Measurements from ENCODE around the gene MYBBP1A.

Gene MYBBP1A

DNA sequence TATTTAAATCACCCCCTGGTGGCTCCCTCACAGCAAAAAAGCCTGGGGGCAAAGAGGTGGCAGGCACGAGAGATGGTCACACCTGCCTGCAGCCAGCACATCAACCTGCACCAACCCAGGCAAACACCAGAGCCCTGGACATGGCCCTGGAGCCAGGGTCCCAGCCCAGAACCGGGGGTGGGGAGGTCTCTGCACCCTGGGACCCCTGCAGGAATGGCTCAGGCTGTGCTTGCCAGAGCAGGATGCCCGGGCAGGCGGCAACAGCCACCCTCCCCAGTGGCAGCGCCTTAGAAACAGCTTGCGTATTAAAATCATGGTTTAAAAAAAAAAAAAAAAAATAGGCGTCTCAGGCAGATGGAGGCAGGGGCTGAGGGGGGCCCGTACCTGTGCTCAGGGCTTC, 16.2 kb downstream of the MYBBP1A start:
- H3K4me1 Mint-ChIP-seq = no peaks in the 10 kb centered on the region
- no peak overlapping the region for H3K27ac Mint-ChIP-seq
- no peaks in the 10 kb centered on the region for H3K36me3 Mint-ChIP-seq
- H3K27me3 Mint-ChIP-seq = no peaks in the 10 kb centered on the region
- H3K4me3 Mint-ChIP-seq = no peak overlapping the region
- H3K9me3 Mint-ChIP-seq = no peaks in the 10 kb centered on the region

- Mint-ChIP-seq H3K27ac (no peak overlapping the region), H3K27me3 (no peaks in the 10 kb centered on the region), H3K4me3 (no peak overlapping the region), H3K36me3 (no peaks in the 10 kb centered on the region), H3K4me1 (no peaks in the 10 kb centered on the region), H3K9me3 (no peaks in the 10 kb centered on the region)
Measured at GRCh38 chr17:4538236-4539002, 16.8 kb downstream of the MYBBP1A start.

GRCh38 chr17:4537451-4538235, 17.5 kb downstream of the MYBBP1A start:
- H3K4me1 Mint-ChIP-seq = no peaks in the 10 kb centered on the region
- no peak overlapping the region for H3K27ac Mint-ChIP-seq
- H3K27me3 Mint-ChIP-seq = no peaks in the 10 kb centered on the region
- no peak overlapping the region for H3K4me3 Mint-ChIP-seq
- no peaks in the 10 kb centered on the region for H3K9me3 Mint-ChIP-seq
- H3K36me3 Mint-ChIP-seq = no peaks in the 10 kb centered on the region

DNA sequence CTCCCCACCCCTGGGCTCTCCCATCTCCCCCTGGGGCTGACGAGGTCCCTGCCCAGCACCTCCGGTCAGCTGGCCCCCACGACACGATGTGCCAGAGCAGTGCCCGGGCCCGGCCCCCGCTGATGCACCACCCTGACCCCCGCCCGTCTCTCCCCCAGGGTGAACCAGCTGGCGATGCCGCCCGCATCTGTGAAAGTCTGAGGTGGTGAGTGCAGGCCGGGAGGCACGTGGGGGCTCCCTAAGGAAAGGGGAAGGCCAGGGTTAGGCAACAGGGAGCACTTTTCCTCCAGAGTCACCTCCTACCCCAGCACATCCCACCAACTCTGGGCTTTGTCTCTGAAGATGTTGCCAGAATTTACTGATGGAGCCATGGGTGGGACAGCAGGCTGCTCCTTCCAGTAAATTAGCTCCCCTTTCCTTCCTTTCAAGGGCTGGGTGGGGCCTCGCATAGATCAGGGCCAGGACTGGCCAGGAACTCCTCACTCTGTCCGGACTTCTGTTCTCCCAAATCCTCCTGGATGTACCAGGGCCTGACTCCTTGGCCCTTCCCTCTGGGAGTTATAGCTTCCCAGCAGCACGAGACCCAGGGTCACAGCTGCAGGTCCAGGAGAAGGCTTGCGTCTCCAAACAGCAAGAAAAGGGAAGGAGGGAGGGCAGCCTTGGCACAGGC, 18.3 kb downstream of the MYBBP1A start:
- no peak overlapping the region for H3K27ac Mint-ChIP-seq

GRCh38 chr17:4536259-4536741, 18.9 kb downstream of the MYBBP1A start:
- Mint-ChIP-seq H3K9me3 (no peaks in the 10 kb centered on the region), H3K27ac (no peak overlapping the region), H3K4me1 (no peaks in the 10 kb centered on the region), H3K4me3 (no peak overlapping the region), H3K36me3 (no peaks in the 10 kb centered on the region), H3K27me3 (no peaks in the 10 kb centered on the region)

More for the DNA sequence above, 18.3 kb downstream of the MYBBP1A start:
- Mint-ChIP-seq H3K36me3 (no peaks in the 10 kb centered on the region), H3K27me3 (no peaks in the 10 kb centered on the region), H3K4me1 (no peaks in the 10 kb centered on the region), H3K9me3 (no peaks in the 10 kb centered on the region), H3K4me3 (no peak overlapping the region)

GRCh38 chr17:4535667-4536258, 19.4 kb downstream of the MYBBP1A start:
- Mint-ChIP-seq H3K27me3 (no peaks in the 10 kb centered on the region), H3K4me3 (no peak overlapping the region)

DNA sequence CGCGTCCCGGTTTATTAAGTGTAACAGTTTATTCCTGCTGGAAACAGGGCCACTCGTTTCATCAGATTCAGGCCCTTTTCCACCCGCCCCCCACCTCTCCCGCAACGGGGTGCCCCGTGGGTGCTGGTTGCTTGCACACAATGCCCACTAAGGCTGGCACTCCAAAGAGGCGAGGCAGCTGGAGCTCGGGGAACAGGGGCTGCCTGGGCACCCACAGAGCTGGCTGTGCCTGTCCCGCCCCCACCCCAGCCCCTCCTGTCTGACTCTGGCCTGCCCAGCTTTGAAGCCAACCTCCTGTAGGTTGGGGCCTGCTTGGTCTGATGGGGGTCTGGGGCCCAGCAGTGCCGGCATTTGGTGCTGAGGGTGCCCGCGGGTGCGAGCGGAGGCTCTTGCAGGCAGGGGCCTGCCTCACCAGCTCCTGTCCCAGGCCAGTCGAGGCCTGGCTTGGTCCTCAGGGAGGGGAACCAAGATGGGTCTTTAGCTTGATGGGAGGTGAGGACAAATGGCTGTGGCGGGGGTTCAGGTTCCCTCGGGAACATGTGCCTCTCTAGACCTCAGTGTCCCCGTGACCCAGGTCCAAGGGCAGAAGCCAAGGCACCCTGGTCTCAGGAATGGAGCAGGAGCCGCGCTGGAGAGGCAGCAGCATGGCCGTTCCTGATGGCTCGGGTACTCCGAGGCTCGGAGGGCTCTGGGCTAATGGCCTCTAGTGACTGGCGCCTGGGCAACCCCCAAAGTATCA, 20.1 kb downstream of the MYBBP1A start:
- Mint-ChIP-seq H3K9me3 (no peaks in the 10 kb centered on the region), H3K27me3 (no peaks in the 10 kb centered on the region), H3K4me1 (no peaks in the 10 kb centered on the region), H3K36me3 (no peaks in the 10 kb centered on the region), H3K4me3 (no peak overlapping the region), H3K27ac (no peak overlapping the region)

More at GRCh38 chr17:4535667-4536258, 19.4 kb downstream of the MYBBP1A start:
- H3K36me3 Mint-ChIP-seq = no peaks in the 10 kb centered on the region
- no peaks in the 10 kb centered on the region for H3K4me1 Mint-ChIP-seq
- H3K27ac Mint-ChIP-seq = no peak overlapping the region
- no peaks in the 10 kb centered on the region for H3K9me3 Mint-ChIP-seq

DNA sequence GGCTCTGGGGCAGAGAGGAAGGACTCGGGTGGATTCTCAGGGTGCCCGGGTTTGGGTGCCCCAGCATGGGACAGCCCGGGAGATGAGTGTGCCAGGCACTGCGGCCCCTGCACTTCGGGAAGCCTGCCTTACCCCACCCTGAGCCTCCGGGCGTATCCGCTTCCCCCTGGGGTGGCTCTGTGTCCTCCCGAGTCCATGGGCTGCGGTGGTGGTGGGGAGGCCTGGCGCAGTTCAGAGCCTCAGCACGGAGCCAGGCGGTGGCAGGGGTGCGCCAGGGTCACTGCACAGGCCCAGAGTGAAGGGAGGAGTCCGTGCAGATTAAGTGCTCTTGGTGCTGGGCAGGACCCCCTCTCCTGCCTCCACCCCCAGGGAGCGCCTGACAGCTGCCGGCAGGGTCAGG, 20.7 kb downstream of the MYBBP1A start:
- no peaks in the 10 kb centered on the region for H3K4me1 Mint-ChIP-seq
- H3K4me3 Mint-ChIP-seq = no peak overlapping the region
- H3K36me3 Mint-ChIP-seq = no peaks in the 10 kb centered on the region
- no peaks in the 10 kb centered on the region for H3K9me3 Mint-ChIP-seq
- no peak overlapping the region for H3K27ac Mint-ChIP-seq
- peaks cover 2% of the 10 kb centered on the region for H3K27me3 Mint-ChIP-seq

- Mint-ChIP-seq H3K36me3 (no peaks in the 10 kb centered on the region), H3K4me1 (no peaks in the 10 kb centered on the region), H3K9me3 (no peaks in the 10 kb centered on the region), H3K27ac (peak overlapping the region; percentile 46), H3K4me3 (no peak overlapping the region), H3K27me3 (peaks cover 2% of the 10 kb centered on the region)
Measured at GRCh38 chr17:4533523-4534504, 21.4 kb downstream of the MYBBP1A start.

DNA sequence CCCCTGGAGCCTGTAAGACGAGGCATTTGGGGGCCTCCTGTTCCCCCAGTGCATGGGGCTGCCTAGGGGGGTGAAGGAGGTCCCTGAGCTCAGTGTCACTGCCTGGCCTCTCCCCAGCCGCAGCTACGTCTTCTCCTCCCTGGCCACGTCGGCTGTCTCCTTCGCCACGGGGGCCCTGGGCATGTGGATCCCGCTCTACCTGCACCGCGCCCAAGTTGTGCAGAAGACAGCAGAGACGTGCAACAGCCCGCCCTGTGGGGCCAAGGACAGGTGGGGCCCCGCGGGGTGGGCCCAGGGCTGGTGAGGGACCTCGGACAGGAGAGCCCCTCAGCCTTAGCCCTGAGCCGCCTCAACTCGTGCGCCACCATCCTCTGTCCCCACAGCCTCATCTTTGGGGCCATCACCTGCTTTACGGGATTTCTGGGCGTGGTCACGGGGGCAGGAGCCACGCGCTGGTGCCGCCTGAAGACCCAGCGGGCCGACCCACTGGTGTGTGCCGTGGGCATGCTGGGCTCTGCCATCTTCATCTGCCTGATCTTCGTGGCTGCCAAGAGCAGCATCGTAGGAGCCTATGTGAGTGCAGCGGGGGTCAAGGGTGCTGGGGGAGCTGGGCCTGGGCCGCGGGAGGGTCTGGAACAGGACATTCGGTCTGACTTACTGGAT, 22.2 kb downstream of the MYBBP1A start:
- Mint-ChIP-seq H3K4me1 (no peaks in the 10 kb centered on the region), H3K27me3 (peaks cover 2% of the 10 kb centered on the region), H3K9me3 (no peaks in the 10 kb centered on the region), H3K27ac (peak overlapping the region; percentile 46), H3K4me3 (no peak overlapping the region), H3K36me3 (no peaks in the 10 kb centered on the region)

GRCh38 chr17:4531988-4532736, 23.0 kb downstream of the MYBBP1A start:
- H3K27ac Mint-ChIP-seq = no peak overlapping the region
- H3K36me3 Mint-ChIP-seq = no peaks in the 10 kb centered on the region
- no peaks in the 10 kb centered on the region for H3K4me1 Mint-ChIP-seq
- no peak overlapping the region for H3K4me3 Mint-ChIP-seq
- peaks cover 2% of the 10 kb centered on the region for H3K27me3 Mint-ChIP-seq
- no peaks in the 10 kb centered on the region for H3K9me3 Mint-ChIP-seq

DNA sequence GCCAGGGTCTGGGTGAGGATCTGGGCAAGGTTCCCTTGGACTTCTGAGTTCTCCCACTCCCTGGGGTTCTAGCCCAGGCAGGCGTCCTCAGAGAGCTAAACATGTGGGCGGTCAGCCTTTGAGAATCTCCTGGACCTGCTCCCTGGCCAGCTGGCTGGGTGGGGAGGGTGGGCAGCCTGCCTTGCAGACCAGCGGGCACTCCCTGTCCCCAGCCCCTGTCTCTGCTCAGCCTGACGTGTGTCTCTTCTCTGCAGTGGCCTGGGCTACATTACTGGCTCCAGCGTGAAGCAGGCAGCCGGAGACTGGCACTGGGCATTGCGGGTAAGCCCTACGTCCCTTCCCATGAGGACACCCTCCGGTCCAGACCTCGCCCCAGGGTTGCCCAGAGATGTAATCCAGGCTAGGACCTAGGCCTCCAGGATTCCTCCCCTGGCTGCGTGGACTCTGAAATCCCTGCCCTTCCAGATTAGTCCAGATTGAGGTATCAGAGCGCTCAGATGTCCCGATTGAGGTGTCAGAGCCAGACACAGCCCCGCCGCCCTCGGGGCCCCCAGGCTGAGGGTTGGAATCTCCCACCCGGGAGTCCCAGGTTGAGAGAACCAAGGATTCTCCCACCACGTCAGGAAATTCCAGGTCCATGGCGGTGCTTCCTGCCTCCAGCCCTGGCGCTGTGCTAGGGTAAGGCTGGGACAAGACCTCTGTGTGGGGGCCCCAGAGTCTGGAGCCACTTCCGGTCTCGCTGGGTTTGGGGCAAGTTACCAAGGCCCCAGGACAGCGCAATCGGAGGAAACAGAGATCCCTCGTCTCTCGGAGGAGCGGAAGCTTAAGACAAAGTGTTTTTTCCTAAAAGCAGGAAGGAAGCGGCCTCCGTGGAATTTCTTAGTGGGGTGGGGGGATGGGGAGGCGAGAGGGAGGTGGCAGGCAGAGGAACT, 24.1 kb downstream of the MYBBP1A start:
- Mint-ChIP-seq H3K9me3 (no peaks in the 10 kb centered on the region), H3K27ac (no peak overlapping the region), H3K27me3 (peaks cover 2% of the 10 kb centered on the region), H3K4me3 (no peak overlapping the region), H3K4me1 (no peaks in the 10 kb centered on the region), H3K36me3 (no peaks in the 10 kb centered on the region)
